GM10847 (cell line): ENCODE measurements around the gene EPM2A.

Experiments
- POLR2A ChIP-seq: IDR thresholded peaks from 2 replicates; pipeline ENCODE4 v1.6.1; 2011; ENCODE audit not compliant: insufficient read length; ENCODE audit errors: extremely low read depth

Gene EPM2A

GRCh38 chr6:145734486-145735355 lies 599 bp downstream of the EPM2A start:
- TF ChIP-seq POLR2A: no peak

GRCh38 chr6:145733810-145734209 lies 1.5 kb downstream of the EPM2A start:
- TF ChIP-seq POLR2A: no peak

GRCh38 chr6:145733207-145733606 lies 2.1 kb downstream of the EPM2A start:
- TF ChIP-seq POLR2A: no peak

- TF ChIP-seq POLR2A: no peak
These were observed 3.9 kb downstream of the EPM2A start for GRCh38 chr6:145731447-145731846.

GRCh38 chr6:145729887-145730286 lies 5.4 kb downstream of the EPM2A start:
- TF ChIP-seq POLR2A: no peak

GRCh38 chr6:145728444-145729385 lies 6.6 kb downstream of the EPM2A start:
- no peak for TF ChIP-seq POLR2A

- no peak for TF ChIP-seq POLR2A
These were observed 7.4 kb downstream of the EPM2A start for GRCh38 chr6:145727817-145728388.

GRCh38 chr6:145725570-145725969 lies 9.8 kb downstream of the EPM2A start:
- TF ChIP-seq POLR2A: no peak

- no peak for TF ChIP-seq POLR2A
These were observed 11.7 kb downstream of the EPM2A start for GRCh38 chr6:145723646-145724045.

GRCh38 chr6:145722190-145722589 lies 13.1 kb downstream of the EPM2A start:
- no peak for TF ChIP-seq POLR2A

- TF ChIP-seq POLR2A: no peak
These were observed 14.2 kb downstream of the EPM2A start for GRCh38 chr6:145721144-145721543.

- TF ChIP-seq POLR2A: no peak
These were observed 19.9 kb downstream of the EPM2A start for GRCh38 chr6:145715426-145715825.

GRCh38 chr6:145714731-145715130 lies 20.6 kb downstream of the EPM2A start:
- no peak for TF ChIP-seq POLR2A

GRCh38 chr6:145713773-145714172 lies 21.5 kb downstream of the EPM2A start:
- no peak for TF ChIP-seq POLR2A

- no peak for TF ChIP-seq POLR2A
These were observed 23.9 kb downstream of the EPM2A start for GRCh38 chr6:145711372-145711771.
